Measurements from ENCODE around the gene ZBTB48.

GRCh38 chr1:6625584-6626149, 45.9 kb downstream of the ZBTB48 start:
- peak in 1 of 6 experiments; percentile 16 for TF ChIP-seq CTCF (IDR thresholded peaks at IDR 0.05)
- TF ChIP-seq POLR2A (IDR thresholded peaks at IDR 0.05): peak in 1 of 2 donors; percentile 35

Data from adrenal gland (tissue), 5 donors.